HEK293T (cell line): ENCODE results near the gene PHF14.

Experiments
- BHLHE40 ChIP-seq: fragments of 450-650 bp; IDR thresholded peaks from 2 replicates; pipeline ENCODE4 v1.6.1; 2016; ENCODE audit warnings: mild to moderate bottlenecking, moderate library complexity, borderline replicate concordance
- CTBP1 ChIP-seq: fragments of 450-650 bp; IDR thresholded peaks from 2 replicates; pipeline ENCODE4 v1.6.1; 2016; ENCODE audit warnings: borderline replicate concordance
- ELF4 ChIP-seq: fragments of 450-650 bp; IDR thresholded peaks from 2 replicates; pipeline ENCODE4 v1.6.1; 2017; ENCODE audit warnings: antibody characterized with exemption
- FOXA1 ChIP-seq: fragments of 450-650 bp; IDR thresholded peaks from 2 replicates; pipeline ENCODE4 v1.6.1; 2016; ENCODE audit warnings: mild to moderate bottlenecking
- FOXM1 ChIP-seq: fragments of 450-650 bp; IDR thresholded peaks from 2 replicates; pipeline ENCODE4 v1.6.1; 2017; ENCODE audit warnings: mild to moderate bottlenecking, borderline replicate concordance
- HDGF ChIP-seq: fragments of 450-650 bp; IDR thresholded peaks from 2 replicates; pipeline ENCODE4 v1.6.1; 2017; ENCODE audit warnings: antibody characterized with exemption, borderline replicate concordance
- PKNOX1 ChIP-seq: fragments of 450-650 bp; IDR thresholded peaks from 2 replicates; pipeline ENCODE4 v1.6.1; 2016
- SUZ12 ChIP-seq: fragments of 450-650 bp; IDR thresholded peaks from 2 replicates; pipeline ENCODE4 v1.6.1; 2016; ENCODE audit warnings: mild to moderate bottlenecking

- TF ChIP-seq FOXM1 (no peak), SUZ12 (no peak), FOXA1 (no peak), ELF4 (no peak), PKNOX1 (no peak), HDGF (no peak), CTBP1 (no peak), BHLHE40 (no peak)
Measured at GRCh38 chr7:11175371-11175770, 201.7 kb downstream of the PHF14 start.
